ENCODE measurements around the gene RASAL1.

RASAL1 gene

DNA sequence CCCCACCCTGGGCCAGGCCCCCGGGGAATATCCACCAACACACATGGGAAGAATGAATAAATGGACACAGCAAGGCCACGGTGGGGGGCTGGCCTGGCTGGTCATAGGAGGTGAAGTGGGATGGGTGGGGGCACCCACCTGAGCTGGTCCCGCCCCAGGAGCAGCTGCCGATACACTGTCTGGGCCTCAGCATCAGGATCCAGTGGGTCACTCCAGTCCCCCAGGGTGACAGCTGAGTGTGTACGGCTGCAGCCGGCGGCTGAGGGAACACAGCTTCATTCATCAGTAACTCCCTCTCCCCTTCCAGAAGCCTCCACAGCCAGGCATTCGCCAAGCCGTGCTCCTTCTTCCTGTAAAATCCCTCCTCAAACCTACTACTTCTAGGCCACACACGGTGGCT lies 33.8 kb downstream of the RASAL1 start:
- H3K27ac ChIP-seq: no peak overlapping the region
- TF ChIP-seq, protein P1, sequence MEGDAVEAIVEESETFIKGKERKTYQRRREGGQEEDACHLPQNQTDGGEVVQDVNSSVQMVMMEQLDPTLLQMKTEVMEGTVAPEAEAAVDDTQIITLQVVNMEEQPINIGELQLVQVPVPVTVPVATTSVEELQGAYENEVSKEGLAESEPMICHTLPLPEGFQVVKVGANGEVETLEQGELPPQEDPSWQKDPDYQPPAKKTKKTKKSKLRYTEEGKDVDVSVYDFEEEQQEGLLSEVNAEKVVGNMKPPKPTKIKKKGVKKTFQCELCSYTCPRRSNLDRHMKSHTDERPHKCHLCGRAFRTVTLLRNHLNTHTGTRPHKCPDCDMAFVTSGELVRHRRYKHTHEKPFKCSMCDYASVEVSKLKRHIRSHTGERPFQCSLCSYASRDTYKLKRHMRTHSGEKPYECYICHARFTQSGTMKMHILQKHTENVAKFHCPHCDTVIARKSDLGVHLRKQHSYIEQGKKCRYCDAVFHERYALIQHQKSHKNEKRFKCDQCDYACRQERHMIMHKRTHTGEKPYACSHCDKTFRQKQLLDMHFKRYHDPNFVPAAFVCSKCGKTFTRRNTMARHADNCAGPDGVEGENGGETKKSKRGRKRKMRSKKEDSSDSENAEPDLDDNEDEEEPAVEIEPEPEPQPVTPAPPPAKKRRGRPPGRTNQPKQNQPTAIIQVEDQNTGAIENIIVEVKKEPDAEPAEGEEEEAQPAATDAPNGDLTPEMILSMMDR (conservative IDR thresholded peaks at IDR 0.05; ENCODE audit: low read depth): no peak
- CTCF ChIA-PET: no interaction called here

DNA sequence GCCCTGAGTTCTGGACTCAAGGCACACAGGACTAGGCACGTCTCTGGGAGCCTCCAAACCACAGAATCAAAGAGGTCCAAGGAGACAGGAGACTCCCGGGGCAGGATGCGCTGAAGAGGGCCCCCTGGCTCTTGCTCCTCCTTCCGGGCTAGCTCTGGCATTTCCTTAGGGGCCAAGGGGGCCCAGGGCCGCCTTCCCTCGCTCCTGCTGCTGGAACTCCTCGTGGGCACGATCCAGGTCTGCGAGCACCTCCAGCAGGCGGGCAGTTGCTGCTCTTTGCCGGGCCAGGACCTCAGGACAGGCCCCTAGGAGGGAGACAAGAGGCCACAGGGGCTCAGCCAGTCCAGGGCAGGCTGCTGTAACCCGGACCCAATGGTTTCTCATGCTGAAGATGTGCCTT lies 35.8 kb downstream of the RASAL1 start:
- CTCF ChIA-PET: interaction anchor here (0.7 to 1.8 kb wide), 2 partner anchors 51 to 75 kb away, joined by 3 to 5 read pairs; no protein-coding TSS in a partner anchor
- TF ChIP-seq, protein P1 (conservative IDR thresholded peaks at IDR 0.05; ENCODE audit: low read depth): no peak
- POLR2A ChIA-PET (ENCODE audit: low non-redundant PET): no interaction called here
- H3K27ac ChIP-seq: no peak overlapping the region
- DNase-seq (ENCODE audit: low spot score): no peak

More for the DNA sequence above, 33.8 kb downstream of the RASAL1 start:
- no peak for DNase-seq (ENCODE audit: low spot score)
- POLR2A ChIA-PET (ENCODE audit: low non-redundant PET): no interaction called here

DNA sequence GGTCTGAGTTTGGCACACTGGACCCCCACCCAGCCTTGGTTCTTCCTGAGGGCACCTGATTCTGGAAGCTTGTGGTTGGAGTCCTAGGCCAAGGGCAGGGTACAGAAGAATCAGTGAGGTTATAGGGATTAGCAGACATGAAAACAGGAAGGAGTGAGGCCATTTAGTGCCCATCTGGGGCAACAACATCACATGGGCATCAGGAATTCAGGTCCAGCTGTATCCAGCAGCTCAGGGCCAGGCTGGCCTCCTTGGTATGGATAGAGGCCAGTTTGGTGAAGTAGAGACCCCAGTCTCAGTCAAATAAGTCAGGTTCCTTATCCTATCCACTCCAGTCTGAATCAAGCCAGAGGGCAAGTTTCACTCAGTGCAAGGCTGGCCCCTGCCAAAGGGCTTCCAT lies 36.2 kb downstream of the RASAL1 start:
- ChIA-PET POLR2A (ENCODE audit: low non-redundant PET) (no interaction called here), CTCF (interaction anchor here (0.8 to 1.8 kb wide), 3 partner anchors 51 to 55 kb away, joined by 3 to 5 read pairs (median 4); no protein-coding TSS in a partner anchor)
- no peak for DNase-seq (ENCODE audit: low spot score)
- TF ChIP-seq, protein P1 (conservative IDR thresholded peaks at IDR 0.05; ENCODE audit: low read depth): no peak
- H3K27ac ChIP-seq: no peak overlapping the region

DNA sequence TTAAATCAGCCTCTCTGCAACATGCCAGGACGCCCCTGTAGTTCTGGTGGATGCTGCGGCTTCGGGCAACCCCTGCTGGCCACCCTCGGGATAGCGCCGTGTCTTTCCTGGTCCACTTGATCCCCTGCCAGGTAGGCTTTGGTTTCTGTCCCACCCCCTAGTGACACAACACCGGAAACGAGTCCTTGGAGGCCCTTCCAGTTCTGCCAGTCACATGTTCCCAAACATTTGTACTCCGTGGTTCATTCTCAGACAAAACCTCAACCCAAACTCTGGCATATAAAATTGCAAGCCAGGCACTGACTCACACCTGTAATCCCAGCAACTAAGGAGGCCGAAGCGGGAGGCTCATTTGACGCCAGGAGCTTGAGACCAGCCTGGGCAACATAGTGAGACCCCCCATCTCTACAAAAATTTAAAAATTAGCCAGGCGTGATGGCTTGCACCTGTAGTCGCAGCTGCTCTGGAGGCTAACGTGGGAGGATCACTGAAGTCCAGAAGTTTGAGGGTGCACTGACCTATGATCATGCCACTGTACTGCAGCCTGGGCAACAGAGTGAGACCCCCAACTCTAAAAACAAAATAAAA lies 37.0 kb downstream of the RASAL1 start:
- peak overlapping the region; percentile 48 for H3K27ac ChIP-seq
- DNase-seq (ENCODE audit: low spot score): peak; percentile 94
- CTCF ChIA-PET: interaction anchor here (0.6 to 1.4 kb wide), 7 partner anchors 11 to 91 kb away, joined by 3 to 6 read pairs (median 4); no protein-coding TSS in a partner anchor

DNA sequence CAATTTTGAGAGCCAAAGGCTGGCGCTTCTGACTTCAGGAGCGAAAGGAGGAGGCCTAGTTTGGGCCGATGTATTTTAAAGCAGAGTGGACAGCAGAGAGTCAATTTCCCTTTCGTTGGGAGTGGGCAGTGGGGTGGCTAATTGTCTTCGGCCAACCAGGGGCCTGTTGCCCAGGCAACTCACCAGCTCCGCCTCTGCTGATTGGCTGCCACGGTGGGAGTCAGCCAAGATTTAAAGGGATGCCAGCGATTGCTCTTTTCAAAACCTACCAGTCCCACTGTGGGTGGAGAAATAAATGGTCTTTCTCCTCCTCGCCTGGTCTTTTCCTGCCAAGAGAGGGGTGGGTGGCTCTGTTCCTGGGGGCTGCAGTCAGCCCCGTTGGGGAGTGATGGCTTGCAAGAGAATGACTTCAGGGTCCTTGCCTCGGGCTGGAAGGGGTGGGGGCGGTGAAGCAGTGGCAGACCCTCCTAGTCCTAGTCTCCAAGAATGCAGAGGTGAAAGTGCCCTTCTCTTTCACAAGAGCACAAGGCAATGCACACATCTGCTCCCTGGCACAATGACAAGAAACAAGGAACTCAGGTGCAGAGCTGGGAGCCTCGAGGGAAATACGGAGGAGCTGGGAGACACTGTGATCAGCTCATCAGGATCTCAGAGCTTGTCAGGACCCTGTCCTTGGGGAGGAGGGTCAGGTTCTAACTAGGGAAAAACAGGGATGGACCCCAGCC lies 37.7 kb downstream of the RASAL1 start:
- peak overlapping the region; percentile 48 for H3K27ac ChIP-seq
- TF ChIP-seq, protein P1 (conservative IDR thresholded peaks at IDR 0.05; ENCODE audit: low read depth): no peak
- ChIA-PET POLR2A (ENCODE audit: low non-redundant PET) (no interaction called here), CTCF (interaction anchor here (0.6 to 1.4 kb wide), 4 partner anchors 16 to 92 kb away, joined by 3 to 6 read pairs (median 4); no protein-coding TSS in a partner anchor)
- DNase-seq (ENCODE audit: low spot score): peak; percentile 29

More for the DNA sequence above, 37.0 kb downstream of the RASAL1 start:
- TF ChIP-seq, protein P1 (conservative IDR thresholded peaks at IDR 0.05; ENCODE audit: low read depth): peak; percentile 74
- POLR2A ChIA-PET (ENCODE audit: low non-redundant PET): no interaction called here

DNA sequence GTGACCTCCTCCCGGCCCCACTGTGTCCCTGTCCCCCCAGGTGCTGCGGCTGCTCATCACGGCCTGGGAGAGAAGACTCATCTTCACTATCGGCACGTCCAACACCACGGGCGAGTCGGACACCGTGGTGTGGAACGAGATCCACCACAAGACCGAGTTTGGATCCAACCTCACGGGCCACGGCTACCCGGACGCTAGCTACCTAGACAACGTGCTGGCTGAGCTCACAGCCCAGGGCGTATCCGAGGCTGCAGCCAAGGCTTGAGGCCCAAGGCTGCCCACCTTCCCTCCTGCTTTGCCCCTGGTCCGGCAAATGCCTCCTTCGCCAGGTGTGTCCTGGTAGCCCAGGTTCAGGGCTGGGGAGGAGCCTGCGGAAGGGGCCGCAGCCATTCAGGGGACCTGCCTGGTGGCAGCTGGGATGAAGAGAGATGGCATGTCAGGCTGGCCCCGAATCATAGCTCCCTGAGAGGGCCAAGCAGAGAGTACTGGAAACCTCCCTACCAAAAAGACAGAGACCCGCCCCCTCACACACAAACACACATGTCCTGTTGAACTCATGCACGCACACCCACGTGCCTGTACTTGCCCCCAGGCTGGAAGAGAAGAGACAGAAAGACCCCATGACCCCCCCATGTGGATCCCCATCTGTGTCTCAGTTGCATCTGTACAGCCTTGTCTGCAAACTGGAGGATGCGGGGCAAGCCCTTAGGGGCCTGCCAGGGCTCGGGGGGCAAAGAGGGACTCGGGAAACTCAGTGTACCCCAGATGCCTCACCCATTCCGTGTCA lies 38.7 kb downstream of the RASAL1 start:
- ChIA-PET POLR2A (ENCODE audit: low non-redundant PET) (no interaction called here), CTCF (no interaction called here)
- DNase-seq (ENCODE audit: low spot score): no peak
- no peak overlapping the region for H3K27ac ChIP-seq
- TF ChIP-seq, protein P1 (conservative IDR thresholded peaks at IDR 0.05; ENCODE audit: low read depth): no peak
